GM08714 (cell line): ENCODE measurements around the gene SMARCA4.

Experiments used
- H3K4me3 ChIP-seq: fragments of 200-500 bp; sonication (Bioruptor generic); 2 replicates; pipeline ENCODE4 v1.5.1; 2014; ENCODE audit warnings: mild to moderate bottlenecking, low read length, inconsistent platforms
- ZNF274 ChIP-seq: IDR thresholded peaks from 2 replicates; pipeline ENCODE4 v1.6.1; 2012; ENCODE audit warnings: mild to moderate bottlenecking, low read depth, low read length

Gene SMARCA4

GRCh38 chr19:11020982-11021759 lies 60.3 kb downstream of the SMARCA4 start:
- no peak for TF ChIP-seq ZNF274
- no peak overlapping the region for H3K4me3 ChIP-seq

- no peak for TF ChIP-seq ZNF274
- H3K4me3 ChIP-seq, result no peak overlapping the region
Observed at GRCh38 chr19:11021760-11022144, 60.9 kb downstream of the SMARCA4 start.

GRCh38 chr19:11023016-11023415 lies 62.2 kb downstream of the SMARCA4 start:
- H3K4me3 ChIP-seq, result no peak overlapping the region
- no peak for TF ChIP-seq ZNF274

- no peak for TF ChIP-seq ZNF274
- H3K4me3 ChIP-seq, result no peak overlapping the region
Observed at GRCh38 chr19:11023710-11024109, 62.9 kb downstream of the SMARCA4 start.

- no peak overlapping the region for H3K4me3 ChIP-seq
- no peak for TF ChIP-seq ZNF274
Observed at GRCh38 chr19:11024259-11024658, 63.4 kb downstream of the SMARCA4 start.

- no peak for TF ChIP-seq ZNF274
- no peak overlapping the region for H3K4me3 ChIP-seq
Observed at GRCh38 chr19:11025006-11025405, 64.2 kb downstream of the SMARCA4 start.

GRCh38 chr19:11025445-11025844 lies 64.6 kb downstream of the SMARCA4 start:
- no peak for TF ChIP-seq ZNF274
- H3K4me3 ChIP-seq, result no peak overlapping the region

GRCh38 chr19:11025997-11026396 lies 65.2 kb downstream of the SMARCA4 start:
- H3K4me3 ChIP-seq, result no peak overlapping the region
- TF ChIP-seq ZNF274, result no peak

GRCh38 chr19:11027381-11027780 lies 66.6 kb downstream of the SMARCA4 start:
- no peak overlapping the region for H3K4me3 ChIP-seq
- no peak for TF ChIP-seq ZNF274

- TF ChIP-seq ZNF274, result no peak
- H3K4me3 ChIP-seq, result no peak overlapping the region
Observed at GRCh38 chr19:11028146-11028545, 67.3 kb downstream of the SMARCA4 start.

GRCh38 chr19:11031421-11032070 lies 70.7 kb downstream of the SMARCA4 start:
- TF ChIP-seq ZNF274, result no peak
- H3K4me3 ChIP-seq, result no peak overlapping the region

GRCh38 chr19:11033251-11033650 lies 72.4 kb downstream of the SMARCA4 start:
- TF ChIP-seq ZNF274, result no peak
- H3K4me3 ChIP-seq, result no peak overlapping the region

GRCh38 chr19:11033763-11034162 lies 72.9 kb downstream of the SMARCA4 start:
- H3K4me3 ChIP-seq, result no peak overlapping the region
- TF ChIP-seq ZNF274, result no peak

- TF ChIP-seq ZNF274, result no peak
- no peak overlapping the region for H3K4me3 ChIP-seq
Observed at GRCh38 chr19:11034449-11035213, 73.8 kb downstream of the SMARCA4 start.

- H3K4me3 ChIP-seq, result no peak overlapping the region
- TF ChIP-seq ZNF274, result no peak
Observed at GRCh38 chr19:11035441-11036377, 74.9 kb downstream of the SMARCA4 start.
